Gastroesophageal sphincter (tissue), 3 donors: ENCODE results near the gene TM9SF2.

Experiments
- POLR2A ChIP-seq, 2 donors: fragments of 450-650 bp; IDR thresholded peaks; one replicate each; pipeline ENCODE4 v1.6.1; 2017; ENCODE audit warnings: antibody characterized with exemption in 2 of 2, mild to moderate bottlenecking in 2 of 2, moderate library complexity in 1 of 2
- TF ChIP-seq, protein P1 (sequence below), 4 experiments: fragments of 200-600 bp in 2 of 4; fragments of 450-650 bp in 2 of 4; sonication (generic) in 1 of 4; IDR thresholded peaks; one replicate each; pipeline ENCODE4 v1.5.1; 2017 to 2019; ENCODE audit warnings: antibody characterized with exemption in 4 of 4, mild to moderate bottlenecking in 2 of 4, moderate library complexity in 2 of 4

DNA sequence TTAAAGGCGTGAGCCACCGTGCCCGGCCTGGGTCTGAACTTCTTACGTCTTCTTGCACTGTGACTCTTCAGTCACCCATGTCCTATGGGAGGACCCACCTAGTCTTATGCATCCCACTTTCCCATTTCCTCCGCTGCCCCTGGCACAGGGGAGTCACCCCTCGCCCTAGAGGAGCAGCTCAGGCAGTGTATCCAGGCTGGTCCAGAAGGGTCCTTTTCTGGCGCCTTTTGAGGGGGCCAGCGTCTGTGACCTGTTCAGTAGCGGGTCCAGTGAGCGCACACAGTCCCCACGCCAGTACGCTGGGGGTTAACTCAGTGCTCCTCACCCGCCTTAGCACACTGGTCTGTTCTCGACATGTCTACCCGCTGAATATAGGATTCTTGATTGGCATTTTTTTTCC is 107.1 kb downstream of the TM9SF2 start:
- TF ChIP-seq, protein P1, sequence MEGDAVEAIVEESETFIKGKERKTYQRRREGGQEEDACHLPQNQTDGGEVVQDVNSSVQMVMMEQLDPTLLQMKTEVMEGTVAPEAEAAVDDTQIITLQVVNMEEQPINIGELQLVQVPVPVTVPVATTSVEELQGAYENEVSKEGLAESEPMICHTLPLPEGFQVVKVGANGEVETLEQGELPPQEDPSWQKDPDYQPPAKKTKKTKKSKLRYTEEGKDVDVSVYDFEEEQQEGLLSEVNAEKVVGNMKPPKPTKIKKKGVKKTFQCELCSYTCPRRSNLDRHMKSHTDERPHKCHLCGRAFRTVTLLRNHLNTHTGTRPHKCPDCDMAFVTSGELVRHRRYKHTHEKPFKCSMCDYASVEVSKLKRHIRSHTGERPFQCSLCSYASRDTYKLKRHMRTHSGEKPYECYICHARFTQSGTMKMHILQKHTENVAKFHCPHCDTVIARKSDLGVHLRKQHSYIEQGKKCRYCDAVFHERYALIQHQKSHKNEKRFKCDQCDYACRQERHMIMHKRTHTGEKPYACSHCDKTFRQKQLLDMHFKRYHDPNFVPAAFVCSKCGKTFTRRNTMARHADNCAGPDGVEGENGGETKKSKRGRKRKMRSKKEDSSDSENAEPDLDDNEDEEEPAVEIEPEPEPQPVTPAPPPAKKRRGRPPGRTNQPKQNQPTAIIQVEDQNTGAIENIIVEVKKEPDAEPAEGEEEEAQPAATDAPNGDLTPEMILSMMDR (IDR thresholded peaks at IDR 0.05) = no peak
- TF ChIP-seq POLR2A (IDR thresholded peaks at IDR 0.05) = no peak
